NCI-H69 (cell line): Measurements from ENCODE around the gene GNPTG.

ENCODE experiments used
- DNase-seq: peaks from one replicate; lab custom pipeline; 2025; lab: John Stamatoyannopoulos, UW

GNPTG gene

GRCh38 chr16:1333854-1334700 is 17.7 kb upstream of the GNPTG start:
- DNase-seq, result peak; percentile 52

GRCh38 chr16:1334739-1335138 is 17.0 kb upstream of the GNPTG start:
- DNase-seq, result no peak

DNA sequence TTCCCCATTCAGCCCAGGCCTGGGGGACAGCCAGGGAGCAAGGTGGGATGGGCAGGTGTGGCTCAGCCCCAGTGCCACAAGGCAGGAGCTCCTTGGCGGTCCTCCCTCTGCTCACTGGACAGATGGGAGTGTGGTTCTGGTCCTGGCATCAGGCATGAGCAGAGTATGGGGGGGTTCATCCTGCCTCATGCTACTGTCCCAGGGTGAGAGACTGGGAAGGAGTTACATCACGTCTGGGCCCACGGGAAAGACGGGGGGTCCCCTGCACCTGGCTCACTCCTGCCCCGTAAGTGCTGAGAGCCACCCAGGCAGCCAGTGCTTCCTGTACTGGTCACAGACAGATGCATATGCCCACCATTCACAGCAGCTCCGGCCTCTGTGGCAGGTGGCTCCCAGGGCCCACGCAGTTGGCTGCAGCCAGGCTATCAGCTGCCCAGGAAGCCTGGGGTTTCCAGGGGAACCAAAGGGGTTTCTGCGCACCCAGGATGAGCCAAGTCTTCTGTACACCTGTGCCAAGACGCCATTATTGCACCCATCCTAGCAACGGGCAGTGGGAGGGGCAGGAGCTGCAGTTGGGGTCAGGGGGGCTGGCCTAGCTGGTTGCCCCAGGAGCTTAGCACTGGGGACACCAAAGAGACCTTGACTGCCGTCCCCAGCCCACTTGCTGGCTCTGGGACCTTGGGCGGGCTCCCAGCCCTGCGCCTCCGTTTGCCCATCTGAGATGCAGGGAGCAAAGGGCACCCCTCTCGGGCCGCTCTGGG is 16.3 kb upstream of the GNPTG start:
- peak; percentile 65 for DNase-seq

DNA sequence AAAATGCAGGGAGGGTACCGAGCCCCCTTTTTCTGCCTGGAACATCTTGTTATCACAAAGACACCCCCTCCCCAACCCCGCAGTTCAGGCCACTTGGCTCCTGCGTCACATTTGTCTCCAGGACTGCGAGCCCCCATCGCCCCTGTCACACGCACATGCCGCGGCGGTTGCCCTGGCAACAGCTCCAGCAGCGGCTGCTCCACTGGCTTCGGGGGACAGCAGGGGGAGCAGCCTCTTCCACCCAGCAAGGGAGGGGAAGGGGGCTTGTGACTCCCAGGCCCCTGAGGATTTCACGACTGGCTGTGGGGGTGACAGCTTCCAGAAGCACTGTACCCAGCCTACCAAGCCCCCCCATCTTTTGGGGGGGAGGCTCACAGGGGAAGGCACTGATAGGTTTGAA is 15.7 kb upstream of the GNPTG start:
- DNase-seq, result peak; percentile 56

DNA sequence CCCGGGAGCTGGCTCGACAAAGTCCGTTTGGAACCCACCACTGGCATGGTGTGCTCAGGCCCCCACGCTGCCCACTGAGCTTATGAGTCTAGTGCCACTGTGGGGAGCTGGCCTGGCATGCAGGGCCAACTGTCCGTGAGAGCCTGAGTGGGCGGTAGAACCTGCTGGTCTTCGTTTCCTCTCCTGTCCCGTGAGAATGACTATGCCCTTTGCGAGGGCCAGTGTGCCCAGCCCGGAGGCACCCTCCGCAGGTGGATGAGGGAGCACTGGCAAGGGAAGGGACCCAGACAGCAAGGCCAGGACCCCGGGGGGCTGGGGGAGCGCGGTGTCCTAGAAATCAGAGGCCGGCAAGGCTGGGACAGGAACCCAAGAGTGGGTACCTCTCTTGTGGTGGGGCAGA is 15.1 kb upstream of the GNPTG start:
- DNase-seq, result no peak

DNA sequence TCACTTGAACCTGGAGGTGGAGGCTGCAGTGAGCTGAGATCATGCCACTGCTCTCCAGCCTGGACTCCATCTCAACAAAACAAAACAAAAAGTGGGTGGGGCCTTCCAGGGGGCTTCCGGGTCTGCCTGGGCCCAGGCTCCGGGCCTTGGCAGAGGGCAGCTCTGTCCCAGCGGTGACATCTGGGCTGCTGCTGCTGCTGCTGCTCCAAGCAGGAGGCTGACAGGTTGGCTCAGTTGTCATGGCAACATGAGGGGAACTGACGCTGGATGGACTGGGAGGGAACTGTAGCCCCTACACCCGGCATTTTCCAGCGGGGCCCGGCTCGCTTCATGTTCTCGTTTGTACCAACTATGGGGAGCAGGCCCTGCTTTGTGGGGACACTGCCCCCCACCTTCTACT is 14.2 kb upstream of the GNPTG start:
- peak; percentile 67 for DNase-seq

DNA sequence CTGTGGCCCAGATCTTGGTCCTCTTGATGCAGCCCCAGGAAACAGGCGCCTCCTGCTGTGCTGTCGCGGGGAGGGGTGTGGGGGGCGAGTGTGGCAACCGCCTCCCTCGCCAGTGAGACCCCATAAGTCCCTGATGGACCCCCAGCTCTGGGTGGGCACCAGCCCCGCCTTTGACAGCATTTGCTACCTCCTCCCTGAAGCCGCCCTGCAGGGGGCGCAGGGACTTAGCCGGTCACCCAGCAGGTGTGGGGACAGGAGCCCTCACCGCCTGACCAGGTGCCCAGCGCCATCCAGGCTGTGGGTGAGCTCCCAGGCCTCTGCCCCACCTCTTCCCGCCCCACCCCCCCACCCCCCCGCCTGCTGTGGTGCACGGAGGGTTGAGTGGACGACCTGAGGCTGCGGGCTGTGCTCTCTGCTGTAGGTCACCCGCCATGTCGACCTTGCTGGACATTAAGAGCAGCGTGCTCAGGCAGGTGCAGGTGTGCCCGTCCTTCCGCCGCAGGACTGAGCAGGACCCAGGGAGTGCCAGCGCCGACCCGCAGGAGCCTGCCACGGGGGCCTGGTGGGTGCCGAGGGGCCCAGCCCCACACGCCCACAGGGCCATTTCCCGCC is 13.5 kb upstream of the GNPTG start:
- DNase-seq, result peak; percentile 38

- DNase-seq, result peak; percentile 19
These were observed 12.7 kb upstream of the GNPTG start for GRCh38 chr16:1338855-1339675.

- DNase-seq, result no peak
These were observed 10.8 kb upstream of the GNPTG start for GRCh38 chr16:1340730-1341494.

- DNase-seq, result peak; percentile 47
These were observed 10.0 kb upstream of the GNPTG start for GRCh38 chr16:1341495-1342420.

GRCh38 chr16:1342526-1343427 is 9.0 kb upstream of the GNPTG start:
- DNase-seq, result peak; percentile 99

DNA sequence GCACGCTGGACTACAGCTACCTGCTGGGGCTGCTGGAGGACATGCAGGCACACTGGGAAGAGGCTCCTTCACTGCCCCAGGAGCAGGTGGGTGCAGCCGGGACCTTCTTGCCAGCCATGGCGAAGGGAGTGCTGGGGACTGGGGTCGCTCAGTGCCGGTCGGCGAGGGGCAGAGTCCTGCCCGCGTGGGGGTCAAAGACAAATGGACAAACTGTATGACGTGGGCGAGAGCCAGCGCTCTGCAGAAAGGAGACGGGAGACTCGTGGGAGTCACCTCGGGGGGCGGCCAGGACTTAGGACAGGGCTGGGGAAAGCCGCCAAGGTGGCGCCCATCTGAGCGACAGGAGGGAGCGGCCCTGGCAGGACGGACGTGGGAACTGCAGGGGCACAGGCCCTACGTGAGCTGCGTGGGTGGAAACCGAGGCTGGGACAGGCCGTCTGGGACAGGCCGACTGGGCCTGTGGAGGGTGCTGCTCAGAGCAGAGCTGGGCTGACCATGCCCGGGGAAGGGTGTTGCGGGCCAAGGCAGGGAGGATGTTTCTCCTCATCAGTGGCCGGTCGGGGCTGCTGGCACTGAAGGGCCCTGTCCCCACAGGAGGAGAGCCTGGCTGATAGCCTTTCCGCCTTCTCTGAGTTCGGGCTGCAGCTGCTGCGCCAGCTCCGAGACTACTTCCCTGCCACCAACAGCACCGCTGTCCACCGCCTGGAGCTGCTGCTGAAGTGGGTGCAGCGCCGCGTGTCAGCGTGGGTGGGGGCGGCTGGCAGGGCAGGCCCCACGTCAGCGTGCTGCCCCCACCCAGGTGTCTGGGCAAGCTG is 8.1 kb upstream of the GNPTG start:
- DNase-seq, result peak; percentile 61

DNA sequence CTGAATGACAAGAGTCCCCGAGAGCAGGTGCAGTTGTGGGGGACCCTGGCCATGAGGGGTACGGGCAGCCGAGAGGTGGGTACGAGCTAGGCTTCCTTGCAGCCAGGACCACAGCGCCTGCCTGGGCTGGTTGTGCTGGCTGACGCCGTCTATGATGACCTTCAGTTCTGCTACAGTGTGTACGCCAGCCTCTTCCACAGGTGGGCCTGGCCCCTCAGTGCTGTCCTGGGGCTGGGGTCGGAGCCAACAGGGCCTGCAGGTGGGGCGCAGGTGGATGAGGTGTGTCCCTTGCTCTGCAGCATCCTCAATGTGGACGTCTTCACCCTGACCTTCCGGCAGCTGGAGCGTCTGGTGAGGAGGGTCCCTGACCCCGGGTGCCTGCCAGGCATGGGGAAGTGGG is 7.2 kb upstream of the GNPTG start:
- DNase-seq, result no peak

GRCh38 chr16:1345087-1345486 is 6.6 kb upstream of the GNPTG start:
- DNase-seq, result no peak

GRCh38 chr16:1345651-1346421 is 5.9 kb upstream of the GNPTG start:
- no peak for DNase-seq

DNA sequence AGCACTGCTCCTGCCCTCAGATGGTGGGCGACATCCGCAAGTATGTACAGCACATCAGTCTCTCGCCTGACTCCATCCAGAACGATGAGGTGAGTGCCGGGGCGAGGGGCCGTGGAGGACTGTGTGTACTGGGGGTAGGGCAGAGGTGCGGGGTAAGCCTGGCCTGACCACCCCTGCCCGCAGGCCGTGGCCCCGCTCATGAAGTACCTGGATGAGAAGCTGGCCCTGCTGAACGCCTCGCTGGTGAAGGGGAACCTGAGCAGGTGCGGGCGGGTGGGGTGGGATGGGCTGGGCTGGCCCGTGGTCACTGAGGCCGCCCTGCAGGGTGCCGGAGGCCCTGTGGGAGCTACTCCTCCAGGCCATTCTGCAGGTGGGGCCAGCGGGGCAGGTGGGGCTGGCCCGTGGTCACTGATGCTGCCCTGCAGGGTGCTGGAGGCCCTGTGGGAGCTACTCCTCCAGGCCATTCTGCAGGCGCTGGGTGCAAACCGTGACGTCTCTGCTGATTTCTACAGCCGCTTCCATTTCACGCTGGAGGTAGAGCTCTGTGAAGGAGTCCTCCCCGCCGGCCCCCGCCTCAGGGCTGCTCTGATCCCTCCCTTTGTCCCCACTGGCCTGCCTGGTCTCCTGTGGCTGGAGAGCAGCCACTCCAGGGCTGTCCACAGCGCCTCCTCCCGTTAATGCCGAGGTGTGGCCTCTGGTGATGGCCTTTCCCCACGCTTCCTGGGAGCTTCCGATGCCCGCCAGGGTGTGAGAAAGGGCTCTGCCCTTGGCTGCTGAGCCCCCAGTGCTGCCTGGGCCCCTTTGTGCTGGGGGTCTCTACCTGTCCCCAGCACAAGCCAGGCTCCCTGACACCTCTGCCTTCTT is 5.1 kb upstream of the GNPTG start:
- peak; percentile 49 for DNase-seq
